ENCODE data around the gene RAMACL. TPM values are rescaled to one million over a fixed set of nuclear protein-coding genes. Genes with fewer than 3 reads are reported as not detected.

Gene RAMACL
- total RNA-seq (2022; extraction: Qiagen RNA extraction): 0.07 to 0.18 TPM (median 0.11 TPM) in 5 replicates

GRCh38 chr6:166586424-166587156 lies at the start of gene RAMACL:
RAMACL (minus strand) TSS chr6:166586678; CDS start chr6:166586477, 201 bp downstream.

GRCh38 chr6:166627033-166627874 lies 40.8 kb upstream of the RAMACL start, which contains the start of gene RPS6KA2:
RPS6KA2 (minus strand) TSS chr6:166627251; CDS start chr6:166627019, 232 bp downstream.

Other genes with a start within 250 kb of the RAMACL start
- 33.2 to 38.1 TPM (median 36.0 TPM) in 5 replicates for gene SFT2D1, start 244.1 kb downstream of the RAMACL start, total RNA-seq (2022; extraction: Qiagen RNA extraction)
- 4.1 to 5.0 TPM (median 4.4 TPM) in 5 replicates for gene MPC1, start 203.7 kb downstream of the RAMACL start, total RNA-seq (2022; extraction: Qiagen RNA extraction)
- gene RPS6KA2, start 40.6 kb upstream of the RAMACL start, total RNA-seq (2022; extraction: Qiagen RNA extraction): 0.16 to 0.38 TPM (median 0.23 TPM) in 5 replicates